ENCODE measurements around the gene PCBP3. TPM values are rescaled to one million over a fixed set of nuclear protein-coding genes. Genes with fewer than 3 reads are reported as not detected.

The PCBP3 gene
- total RNA-seq, 4 donors from 2014 or later: 0.99 to 7.0 (median 2.5) TPM; not detected in 1

DNA sequence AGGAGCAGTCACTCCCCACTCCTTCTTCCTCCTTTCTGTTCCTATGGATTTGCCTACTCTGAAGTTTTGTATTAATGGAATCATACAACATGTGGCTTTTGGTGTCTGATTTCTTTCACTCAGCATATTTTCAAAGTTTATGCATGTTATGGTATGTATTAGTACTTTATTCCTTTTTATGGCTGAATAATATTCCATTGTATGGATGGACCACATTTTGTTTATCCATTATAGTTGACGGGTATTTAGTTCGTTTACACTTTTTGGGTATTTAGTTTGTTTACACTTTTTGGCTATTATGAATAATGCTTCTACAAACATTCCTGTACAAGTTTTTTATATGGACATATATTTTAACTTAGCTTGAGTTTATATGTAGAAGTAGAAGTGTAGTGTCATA lies 113.1 kb downstream of the PCBP3 start:
- DNase-seq (ENCODE audit: low spot score in 2 of 2): no peak
- TF ChIP-seq, protein P1, sequence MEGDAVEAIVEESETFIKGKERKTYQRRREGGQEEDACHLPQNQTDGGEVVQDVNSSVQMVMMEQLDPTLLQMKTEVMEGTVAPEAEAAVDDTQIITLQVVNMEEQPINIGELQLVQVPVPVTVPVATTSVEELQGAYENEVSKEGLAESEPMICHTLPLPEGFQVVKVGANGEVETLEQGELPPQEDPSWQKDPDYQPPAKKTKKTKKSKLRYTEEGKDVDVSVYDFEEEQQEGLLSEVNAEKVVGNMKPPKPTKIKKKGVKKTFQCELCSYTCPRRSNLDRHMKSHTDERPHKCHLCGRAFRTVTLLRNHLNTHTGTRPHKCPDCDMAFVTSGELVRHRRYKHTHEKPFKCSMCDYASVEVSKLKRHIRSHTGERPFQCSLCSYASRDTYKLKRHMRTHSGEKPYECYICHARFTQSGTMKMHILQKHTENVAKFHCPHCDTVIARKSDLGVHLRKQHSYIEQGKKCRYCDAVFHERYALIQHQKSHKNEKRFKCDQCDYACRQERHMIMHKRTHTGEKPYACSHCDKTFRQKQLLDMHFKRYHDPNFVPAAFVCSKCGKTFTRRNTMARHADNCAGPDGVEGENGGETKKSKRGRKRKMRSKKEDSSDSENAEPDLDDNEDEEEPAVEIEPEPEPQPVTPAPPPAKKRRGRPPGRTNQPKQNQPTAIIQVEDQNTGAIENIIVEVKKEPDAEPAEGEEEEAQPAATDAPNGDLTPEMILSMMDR (IDR thresholded peaks at IDR 0.05): no peak
- no peak for TF ChIP-seq POLR2A (IDR thresholded peaks at IDR 0.05)
- WGBS, 2 donors: 86 to 95% methylated on average over 2 of the region's 2 CpGs
- no peak overlapping the region for H3K4me3 ChIP-seq (ENCODE audit: low read depth, poor library complexity, severe bottlenecking)
- intact Hi-C loops (cut with DNase I; ENCODE audit: low total_unique reads): no loop called here

DNA sequence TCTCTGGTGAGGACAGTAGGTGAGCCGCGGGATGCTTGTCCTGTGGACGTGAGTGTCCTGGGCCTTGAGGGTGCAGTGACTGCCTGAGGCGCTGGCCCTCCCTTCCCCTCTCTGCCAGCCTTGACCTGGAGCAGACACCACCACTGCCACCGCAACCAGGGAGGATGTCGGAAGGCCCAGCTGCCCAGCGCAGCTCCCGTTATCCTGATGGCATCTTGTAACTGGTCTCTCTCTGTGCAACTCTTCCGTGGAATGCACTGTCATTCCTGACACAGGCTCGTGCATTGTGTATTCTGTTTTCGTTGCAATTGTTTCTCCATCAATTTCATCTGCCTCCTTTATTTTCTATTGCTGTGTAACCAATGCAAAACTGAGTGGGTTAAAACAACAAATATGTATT lies 118.2 kb downstream of the PCBP3 start:
- intact Hi-C loops (cut with DNase I; ENCODE audit: low total_unique reads): no loop called here
- 93% methylated on average over 11 of the region's 11 CpGs for WGBS, 2 donors

DNA sequence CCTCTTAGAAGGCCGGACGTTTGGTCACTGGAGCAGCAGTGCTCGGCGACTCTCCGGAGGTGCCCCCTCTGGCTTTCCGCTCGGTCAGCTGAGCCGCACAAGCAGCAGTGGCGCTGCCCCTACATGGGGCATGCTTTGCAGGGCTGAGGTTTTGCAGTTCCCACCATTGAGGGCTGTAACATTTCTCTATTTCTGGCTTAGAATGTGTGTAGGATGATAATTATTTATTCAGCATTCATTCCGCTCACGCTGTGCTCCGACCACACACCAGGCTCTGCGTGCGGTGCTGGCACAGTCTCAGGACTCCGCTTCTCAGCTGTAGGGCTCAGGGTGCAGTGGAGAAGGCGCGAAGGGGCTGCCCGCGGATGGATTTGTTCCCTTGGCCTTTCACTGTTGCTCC lies 119.5 kb downstream of the PCBP3 start:
- no peak for DNase-seq (ENCODE audit: low spot score in 2 of 2)
- no peak overlapping the region for H3K4me3 ChIP-seq (ENCODE audit: low read depth, poor library complexity, severe bottlenecking)
- 84 to 93% methylated on average over 19 of the region's 19 CpGs for WGBS, 2 donors
- no peak for TF ChIP-seq POLR2A (IDR thresholded peaks at IDR 0.05)
- TF ChIP-seq, protein P1 (IDR thresholded peaks at IDR 0.05): no peak
- intact Hi-C loops (cut with DNase I; ENCODE audit: low total_unique reads): no loop called here

More for the DNA sequence above, 118.2 kb downstream of the PCBP3 start:
- H3K4me3 ChIP-seq (ENCODE audit: low read depth, poor library complexity, severe bottlenecking): no peak overlapping the region
- no peak for TF ChIP-seq POLR2A (IDR thresholded peaks at IDR 0.05)
- TF ChIP-seq, protein P1 (IDR thresholded peaks at IDR 0.05): no peak
- no peak for DNase-seq (ENCODE audit: low spot score in 2 of 2)

DNA sequence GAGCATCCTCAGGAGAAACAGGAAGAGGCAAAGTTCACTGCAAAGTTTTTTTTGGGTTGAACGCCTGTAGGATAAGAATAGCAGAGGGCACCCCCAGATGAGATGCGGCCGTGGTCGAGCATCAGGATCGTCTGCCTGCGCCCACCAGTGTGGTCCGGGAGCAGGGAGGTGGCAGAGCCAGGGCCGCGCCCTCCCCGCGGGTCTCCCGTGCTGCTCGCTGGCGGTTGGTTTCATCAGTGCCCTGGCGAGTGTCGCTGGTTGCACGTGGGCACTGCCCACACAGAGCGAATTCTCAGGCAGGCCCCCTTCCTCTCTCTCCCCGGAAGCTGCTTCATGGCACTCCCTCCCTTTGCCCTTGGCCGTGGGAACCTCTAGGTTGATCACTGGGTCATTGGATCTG lies 120.0 kb downstream of the PCBP3 start:
- no peak overlapping the region for H3K4me3 ChIP-seq (ENCODE audit: low read depth, poor library complexity, severe bottlenecking)
- no peak for DNase-seq (ENCODE audit: low spot score in 2 of 2)
- no peak for TF ChIP-seq POLR2A (IDR thresholded peaks at IDR 0.05)
- WGBS, 2 donors: 82 to 87% methylated on average over 20 of the region's 20 CpGs
- intact Hi-C loops (cut with DNase I; ENCODE audit: low total_unique reads): no loop called here

DNA sequence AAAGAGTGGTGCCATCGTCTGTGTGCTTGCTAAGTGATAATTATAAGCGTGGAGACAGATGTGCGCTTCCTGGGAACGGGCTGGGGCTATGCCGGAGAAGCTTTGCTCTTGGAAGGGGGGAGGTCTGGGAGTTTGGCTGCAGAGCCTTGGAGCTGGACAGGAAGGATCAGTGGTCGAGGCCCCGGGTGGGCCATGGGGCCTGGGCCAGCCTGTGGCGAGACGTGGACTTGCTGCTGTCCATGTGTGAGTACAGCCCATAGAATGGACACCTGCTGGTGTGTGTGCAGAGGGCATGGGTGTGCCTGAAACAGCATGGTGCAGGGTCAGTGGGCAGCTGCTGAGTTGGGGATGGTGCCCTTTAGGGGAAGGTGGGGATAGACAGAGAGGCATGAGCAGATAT lies 121.3 kb downstream of the PCBP3 start:
- no peak for TF ChIP-seq POLR2A (IDR thresholded peaks at IDR 0.05)
- TF ChIP-seq, protein P1 (IDR thresholded peaks at IDR 0.05): no peak
- intact Hi-C loops (cut with DNase I; ENCODE audit: low total_unique reads): no loop called here
- 82 to 91% methylated on average over 9 of the region's 9 CpGs for WGBS, 2 donors
- no peak overlapping the region for H3K4me3 ChIP-seq (ENCODE audit: low read depth, poor library complexity, severe bottlenecking)
- no peak for DNase-seq (ENCODE audit: low spot score in 2 of 2)

DNA sequence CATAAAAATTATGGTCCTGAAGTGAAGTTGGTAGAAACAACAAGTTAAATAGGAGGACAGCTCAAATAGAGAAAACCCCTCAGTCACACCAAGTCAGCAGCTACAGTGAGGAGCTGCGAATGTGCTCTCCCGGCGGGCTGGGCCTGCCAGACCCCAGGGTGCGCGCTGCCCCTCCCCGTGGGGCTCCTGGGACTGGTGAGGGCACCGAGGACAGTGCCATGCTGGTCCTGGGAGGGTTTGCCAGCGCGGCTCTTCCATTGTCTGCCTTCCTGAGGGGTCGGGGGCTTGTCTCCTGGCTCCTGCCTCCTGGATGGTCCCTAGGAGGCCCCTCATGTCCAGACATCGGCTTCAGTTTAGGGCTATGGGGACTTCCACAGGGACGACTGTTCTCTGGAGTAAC lies 121.8 kb downstream of the PCBP3 start:
- intact Hi-C loops (cut with DNase I; ENCODE audit: low total_unique reads): no loop called here
- 88 to 93% methylated on average over 12 of the region's 12 CpGs for WGBS, 2 donors
- H3K4me3 ChIP-seq (ENCODE audit: low read depth, poor library complexity, severe bottlenecking): no peak overlapping the region
- no peak for DNase-seq (ENCODE audit: low spot score in 2 of 2)
- no peak for TF ChIP-seq POLR2A (IDR thresholded peaks at IDR 0.05)
- TF ChIP-seq, protein P1 (IDR thresholded peaks at IDR 0.05): no peak

Data from lower leg skin (tissue), 4 donors.